ENCODE data around the gene OGFRL1.
A peak's percentile ranks its signal among the peaks of the same experiment; 100 is the strongest.
"Not testable (repeated sequence)": the region's sequence is repeated elsewhere in the genome, so short reads cannot be mapped to it uniquely, and the experiment has no call there.

The OGFRL1 gene

GRCh38 chr6:71288228-71289038 is at the start of gene OGFRL1:
Gene OGFRL1 (plus strand): TSS chr6:71288811. CDS start chr6:71288937, 126 bp downstream.
- DNase-seq (ENCODE audit: low read depth): peak; percentile 58

- DNase-seq (ENCODE audit: low read depth): no peak
These were observed 48.9 kb upstream of the OGFRL1 start for GRCh38 chr6:71239694-71240093.

GRCh38 chr6:71245265-71246049 is 43.2 kb upstream of the OGFRL1 start:
- DNase-seq (ENCODE audit: low read depth): no peak

- DNase-seq (ENCODE audit: low read depth): no peak
These were observed 42.0 kb upstream of the OGFRL1 start for GRCh38 chr6:71246596-71246995.

- DNase-seq (ENCODE audit: low read depth): no peak
These were observed 40.3 kb upstream of the OGFRL1 start for GRCh38 chr6:71248306-71248765.

GRCh38 chr6:71248878-71249544 is 39.6 kb upstream of the OGFRL1 start:
- DNase-seq (ENCODE audit: low read depth): no peak

- no peak for DNase-seq (ENCODE audit: low read depth)
These were observed 38.5 kb upstream of the OGFRL1 start for GRCh38 chr6:71250099-71250602.

- DNase-seq (ENCODE audit: low read depth): no peak
These were observed 36.2 kb upstream of the OGFRL1 start for GRCh38 chr6:71252410-71252809.

- no peak for DNase-seq (ENCODE audit: low read depth)
These were observed 35.7 kb upstream of the OGFRL1 start for GRCh38 chr6:71252960-71253359.

- no peak for DNase-seq (ENCODE audit: low read depth)
These were observed 34.3 kb upstream of the OGFRL1 start for GRCh38 chr6:71254323-71254722.

GRCh38 chr6:71258078-71258866 is 30.3 kb upstream of the OGFRL1 start:
- DNase-seq (ENCODE audit: low read depth): no peak

- DNase-seq (ENCODE audit: low read depth): no peak
These were observed 28.6 kb upstream of the OGFRL1 start for GRCh38 chr6:71259888-71260604.

GRCh38 chr6:71262914-71263313 is 25.7 kb upstream of the OGFRL1 start:
- no peak for DNase-seq (ENCODE audit: low read depth)

GRCh38 chr6:71266392-71266791 is 22.2 kb upstream of the OGFRL1 start:
- DNase-seq (ENCODE audit: low read depth): not testable (repeated sequence)

- no peak for DNase-seq (ENCODE audit: low read depth)
These were observed 19.7 kb upstream of the OGFRL1 start for GRCh38 chr6:71268735-71269437.

- no peak for DNase-seq (ENCODE audit: low read depth)
These were observed 10.5 kb upstream of the OGFRL1 start for GRCh38 chr6:71277926-71278600.

- DNase-seq (ENCODE audit: low read depth): no peak
These were observed 9.3 kb upstream of the OGFRL1 start for GRCh38 chr6:71279321-71279720.

GRCh38 chr6:71279740-71280139 is 8.9 kb upstream of the OGFRL1 start:
- no peak for DNase-seq (ENCODE audit: low read depth)

- DNase-seq (ENCODE audit: low read depth): no peak
These were observed 7.9 kb upstream of the OGFRL1 start for GRCh38 chr6:71280701-71281100.

- DNase-seq (ENCODE audit: low read depth): no peak
These were observed 3.8 kb upstream of the OGFRL1 start for GRCh38 chr6:71284785-71285184.

Measured in T-helper 22 cell (primary cell).